Heart right ventricle (tissue), 16 donors: ENCODE results near the gene OOSP4B. TPM values are rescaled to one million over a fixed set of nuclear protein-coding genes. Genes with fewer than 3 reads are reported as not detected.

Experiments used
- ATAC-seq, 8 donors: fragments of 200-7000 bp; cut with Tn5 transposase; one replicate each; pipeline ENCODE4 v1.9.1; 2020; ENCODE audit warnings: mild to moderate bottlenecking in 8 of 8, moderate library complexity in 8 of 8, moderate number of reproducible peaks in 1 of 8
- DNase-seq, 2 donors: peaks; one replicate each; pipeline ENCODE4 v3.0.0-alpha.2; 2020
- H3K27ac ChIP-seq, 10 donors: fragments of 200-600 bp; sonication (generic) in 2 of 10; one replicate each; pipeline versions ENCODE4 v1.5.0 to v1.8.0; 2020 to 2022; ENCODE audit warnings: mild to moderate bottlenecking in 3 of 10
- H3K27me3 ChIP-seq, 7 donors: fragments of 200-600 bp; one replicate each; pipeline ENCODE4 v1.8.0; 2021 to 2022; ENCODE audit warnings: mild to moderate bottlenecking in 2 of 7
- H3K36me3 ChIP-seq, 9 donors: fragments of 200-600 bp; sonication (generic) in 1 of 9; one replicate each; pipeline versions ENCODE4 v1.5.0 to v1.8.0; 2020 to 2022; ENCODE audit warnings: mild to moderate bottlenecking in 2 of 9
- H3K4me1 ChIP-seq, 9 donors: fragments of 200-600 bp; sonication (generic) in 1 of 9; one replicate each; pipeline versions ENCODE4 v1.5.0 to v1.8.0; 2020 to 2022; ENCODE audit warnings: mild to moderate bottlenecking in 4 of 9
- H3K4me3 ChIP-seq, 10 donors: fragments of 200-600 bp; sonication (generic) in 2 of 10; one replicate each; pipeline versions ENCODE4 v1.5.0 to v1.8.0; 2020 to 2022; ENCODE audit warnings: mild to moderate bottlenecking in 7 of 10, moderate library complexity in 2 of 10
- H3K9me3 ChIP-seq, 11 donors: fragments of 200-600 bp in 10 of 11; sonication (generic) in 2 of 11; one replicate each; pipeline versions ENCODE4 v1.5.0 to v1.8.0; 2013 to 2022; ENCODE audit warnings: mild to moderate bottlenecking in 2 of 11, control low read depth in 1 of 11, moderate library complexity in 1 of 11
- WGBS, 2 donors: extraction: QIAGEN DNeasy Blood & Tissue Kit; methylation state at CpG; one replicate each; pipeline ENCODE4 v1.1.7; 2013; ENCODE audit warnings: inconsistent platforms in 1 of 2; 5-methylcytosine and 5-hydroxymethylcytosine counted together
- intact Hi-C, 10 donors: fragments of 100-400 bp; cut with DNase I; formaldehyde crosslinking; loops; one replicate each; pipeline versions ENCODE4 v1.11.1 to v1.14.2; 2022
- polyA plus RNA-seq, 2 donors: library from polyadenylated mRNA; stranded (reverse); fragments of 200-250 nt; gene quantifications; one replicate each; pipeline ENCODE4 v1.2.3, GENCODE V29; 2013
- total RNA-seq, 10 donors: library from RNA; stranded (reverse); fragmentation: NEBNext Ultra II Directional in 3 of 10; extraction: Animal tissue kit (Norgen Biotek cat#: 25700) in 3 of 10; gene quantifications; one replicate each; pipeline versions ENCODE4 v1.2.1 to v1.2.4, GENCODE V29; 2021 to 2023
- TF ChIP-seq, protein P1 (sequence below), 9 donors: fragments of 200-600 bp; sonication (generic) in 2 of 9; IDR thresholded peaks; one replicate each; pipeline versions ENCODE4 v1.5.0 to v1.8.0; 2021 to 2022; ENCODE audit warnings: antibody characterized with exemption in 9 of 9, mild to moderate bottlenecking in 5 of 9, moderate library complexity in 1 of 9
- donor health status: Arrhythmogenic right ventricular cardiomyopathy.
- donor health status: ischemic (EF 13 %, LVEDD 7.1; RV severe dilation, severe dysfunction).
- donor health status: healthy with polysubstance abuse.
- donor health status: DM: no; HTN: yes; CAD: no.
- donor health status: DM: no; HTN: no; CAD: no.
- donor health status: ischemic (EF 25% LVEDD 6.9; RV normal size, moderate dysfunction).
- donor health status: ischemic (EF 25% LVEDD 5.7; RV mildly dilated, moderate dysfunction).
- donor health status: healthy.
- donor health status: DM: yes; HTN: yes; CAD: no.
- donor health status: Ischemic cardiomyopathy.
- donor health status: ischemic (EF 35%, LVEDD 5.7; RV mildly dilated, moderate dysfunction).
- donor health status: nonischemic (EF 11% LVEDD 7.7; RV severe dilation, severe dysfunction).
- donor health status: DM: yes; HTN: yes; CAD: no.
- donor health status: PGD.
- donor health status: ischemic (EF 29% LVEDD 5.4; RV normal size, mild dysfunction).
- donor health status: nonischemic (EF 23%, LVEDD 6.1; RV moderate dilation, normal function).

The OOSP4B gene
- total and polyA plus RNA-seq, 12 donors, result not detected

DNA sequence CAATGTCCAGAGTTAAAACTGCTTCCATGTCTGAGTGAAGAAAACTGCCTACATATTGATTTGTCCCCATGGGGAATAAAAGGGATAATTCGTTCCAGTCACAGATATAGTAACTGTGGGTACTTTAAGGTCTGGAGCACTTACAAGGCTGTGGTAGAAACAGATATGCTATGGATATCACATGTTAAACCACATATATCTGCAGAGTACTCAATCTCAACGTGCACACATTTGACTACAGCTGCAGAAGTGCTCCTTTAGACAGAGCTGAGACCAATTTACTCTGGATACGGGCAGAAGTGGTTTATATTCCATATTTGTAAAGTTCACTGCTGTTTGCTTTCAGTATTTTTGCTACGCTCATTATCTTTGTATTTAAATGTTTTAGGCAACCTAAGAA, 61.8 kb downstream of the OOSP4B start:
- Histone ChIP-seq H3K9me3 (peaks cover 0 to 9% (median 0%) of the 10 kb centered on the region in 11 donors), H3K36me3 (no peaks in the 10 kb centered on the region), H3K27me3 (no peaks in the 10 kb centered on the region), H3K4me1 (no peaks in the 10 kb centered on the region), H3K27ac (no peak overlapping the region), H3K4me3 (no peak overlapping the region)
- ATAC-seq, result no peak
- TF ChIP-seq, protein P1, sequence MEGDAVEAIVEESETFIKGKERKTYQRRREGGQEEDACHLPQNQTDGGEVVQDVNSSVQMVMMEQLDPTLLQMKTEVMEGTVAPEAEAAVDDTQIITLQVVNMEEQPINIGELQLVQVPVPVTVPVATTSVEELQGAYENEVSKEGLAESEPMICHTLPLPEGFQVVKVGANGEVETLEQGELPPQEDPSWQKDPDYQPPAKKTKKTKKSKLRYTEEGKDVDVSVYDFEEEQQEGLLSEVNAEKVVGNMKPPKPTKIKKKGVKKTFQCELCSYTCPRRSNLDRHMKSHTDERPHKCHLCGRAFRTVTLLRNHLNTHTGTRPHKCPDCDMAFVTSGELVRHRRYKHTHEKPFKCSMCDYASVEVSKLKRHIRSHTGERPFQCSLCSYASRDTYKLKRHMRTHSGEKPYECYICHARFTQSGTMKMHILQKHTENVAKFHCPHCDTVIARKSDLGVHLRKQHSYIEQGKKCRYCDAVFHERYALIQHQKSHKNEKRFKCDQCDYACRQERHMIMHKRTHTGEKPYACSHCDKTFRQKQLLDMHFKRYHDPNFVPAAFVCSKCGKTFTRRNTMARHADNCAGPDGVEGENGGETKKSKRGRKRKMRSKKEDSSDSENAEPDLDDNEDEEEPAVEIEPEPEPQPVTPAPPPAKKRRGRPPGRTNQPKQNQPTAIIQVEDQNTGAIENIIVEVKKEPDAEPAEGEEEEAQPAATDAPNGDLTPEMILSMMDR (IDR thresholded peaks at IDR 0.05), result no peak
- WGBS, 2 donors, result 75 to 77% methylated on average over 4 of the region's 4 CpGs
- intact Hi-C loops, result no loop called here
- DNase-seq, result no peak

GRCh38 chr11:60080535-60080934, 63.6 kb downstream of the OOSP4B start:
- DNase-seq (no peak), ATAC-seq (no peak)
- TF ChIP-seq, protein P1 (IDR thresholded peaks at IDR 0.05), result no peak
- Histone ChIP-seq H3K4me1 (no peaks in the 10 kb centered on the region), H3K9me3 (peaks cover 0 to 9% (median 0%) of the 10 kb centered on the region in 11 donors), H3K27me3 (no peaks in the 10 kb centered on the region), H3K36me3 (no peaks in the 10 kb centered on the region), H3K4me3 (no peak overlapping the region), H3K27ac (no peak overlapping the region)
- 51 to 55% methylated on average over 3 of the region's 3 CpGs for WGBS, 2 donors
- intact Hi-C loops, result no loop called here

Other genes with a start within 250 kb of the OOSP4B start
- 100 to 1,000 TPM in 1 of 10 donors, 10 to 100 TPM in 9; 69.9 to 108 (median 89.8) TPM for gene MRPL16, start 206.4 kb upstream of the OOSP4B start, total RNA-seq
- gene MRPL16, start 206.4 kb upstream of the OOSP4B start, polyA plus RNA-seq, result 10 to 100 TPM; 70.0 to 86.5 TPM
- gene CBLIF, start 171.7 kb upstream of the OOSP4B start, total RNA-seq, result not detected
- gene CBLIF, start 171.7 kb upstream of the OOSP4B start, polyA plus RNA-seq, result not detected
- gene TCN1, start 150.7 kb upstream of the OOSP4B start, total RNA-seq, result 1 to 10 TPM in 1 of 10 donors, under 1 TPM in 1, not detected in 8; 0.18 to 1.2 TPM
- under 1 TPM in 1 of 2 donors, not detected in 1; 0.32 TPM for gene TCN1, start 150.7 kb upstream of the OOSP4B start, polyA plus RNA-seq
- not detected for gene OOSP3, start 138.4 kb upstream of the OOSP4B start, total RNA-seq
- not detected for gene OOSP3, start 138.4 kb upstream of the OOSP4B start, polyA plus RNA-seq
- not detected for gene OOSP1, start 78.7 kb upstream of the OOSP4B start, total RNA-seq
- not detected for gene OOSP1, start 78.7 kb upstream of the OOSP4B start, polyA plus RNA-seq
- not detected for gene OOSP4A, start 53.1 kb upstream of the OOSP4B start, total RNA-seq
- not detected for gene OOSP4A, start 53.1 kb upstream of the OOSP4B start, polyA plus RNA-seq
- gene OOSP2, start 23.2 kb downstream of the OOSP4B start, total RNA-seq, result not detected
- not detected for gene OOSP2, start 23.2 kb downstream of the OOSP4B start, polyA plus RNA-seq
- under 1 TPM in 1 of 10 donors, not detected in 9; 0.25 TPM for gene MS4A3, start 39.5 kb downstream of the OOSP4B start, total RNA-seq
- not detected for gene MS4A3, start 39.5 kb downstream of the OOSP4B start, polyA plus RNA-seq
- gene MS4A2, start 71.5 kb downstream of the OOSP4B start, total RNA-seq, result under 1 TPM in 7 of 10 donors, not detected in 3; 0.20 to 0.79 (median 0.51) TPM
- under 1 TPM in 1 of 2 donors, not detected in 1; 0.06 TPM for gene MS4A2, start 71.5 kb downstream of the OOSP4B start, polyA plus RNA-seq
- gene MS4A6A, start 165.9 kb downstream of the OOSP4B start, total RNA-seq, result 100 to 1,000 TPM in 1 of 10 donors, 10 to 100 TPM in 7, 1 to 10 TPM in 2; 7.9 to 168 (median 18.6) TPM
- gene MS4A6A, start 165.9 kb downstream of the OOSP4B start, polyA plus RNA-seq, result 10 to 100 TPM; 21.5 to 25.6 TPM
- 1 to 10 TPM in 3 of 10 donors, under 1 TPM in 4, not detected in 3; 0.28 to 3.0 (median 0.82) TPM for gene MS4A4E, start 226.0 kb downstream of the OOSP4B start, total RNA-seq
- 1 to 10 TPM in 1 of 2 donors, under 1 TPM in 1; 0.26 to 1.6 TPM for gene MS4A4E, start 226.0 kb downstream of the OOSP4B start, polyA plus RNA-seq